ENCODE results near the gene SIRPA.

Gene SIRPA

DNA sequence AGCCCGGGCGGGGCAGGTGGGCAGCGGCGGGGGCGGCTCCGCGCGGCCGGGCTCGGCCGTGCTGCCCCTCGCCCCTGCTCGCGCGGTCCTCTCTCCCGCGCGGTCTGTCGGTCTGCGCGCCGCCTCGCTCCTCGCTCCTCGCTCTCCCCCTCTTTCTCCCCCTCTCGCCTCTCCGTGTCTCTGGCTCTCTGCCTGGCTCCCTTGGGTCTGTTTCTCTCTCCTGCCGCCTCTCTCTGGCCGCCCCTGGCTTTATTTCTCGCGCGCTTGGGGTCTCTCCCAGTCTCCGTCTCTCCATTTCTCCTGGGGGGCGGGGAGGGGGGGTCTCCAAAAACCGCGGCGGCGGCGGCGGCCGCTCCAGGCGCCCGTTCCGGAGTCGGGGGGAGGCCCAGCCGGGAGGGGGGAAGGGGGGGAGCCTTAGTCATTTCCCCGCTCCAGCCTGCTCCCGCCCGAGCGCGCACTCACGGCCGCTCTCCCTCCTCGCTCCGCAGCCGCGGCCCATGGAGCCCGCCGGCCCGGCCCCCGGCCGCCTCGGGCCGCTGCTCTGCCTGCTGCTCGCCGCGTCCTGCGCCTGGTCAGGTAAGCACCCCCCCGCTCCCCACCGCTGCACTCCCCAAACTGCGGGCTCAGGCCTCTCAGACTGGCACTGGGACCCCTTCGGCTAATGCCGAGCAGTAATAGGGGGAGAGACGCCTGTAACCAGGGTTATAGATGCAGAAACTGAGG is at the start of gene SIRPA:
Gene SIRPA, plus strand, starts transcription at position 457 of the 723 bp plus-strand sequence. Its CDS starts 41 bp downstream, at position 498.
- DNase-seq = no peak

DNA sequence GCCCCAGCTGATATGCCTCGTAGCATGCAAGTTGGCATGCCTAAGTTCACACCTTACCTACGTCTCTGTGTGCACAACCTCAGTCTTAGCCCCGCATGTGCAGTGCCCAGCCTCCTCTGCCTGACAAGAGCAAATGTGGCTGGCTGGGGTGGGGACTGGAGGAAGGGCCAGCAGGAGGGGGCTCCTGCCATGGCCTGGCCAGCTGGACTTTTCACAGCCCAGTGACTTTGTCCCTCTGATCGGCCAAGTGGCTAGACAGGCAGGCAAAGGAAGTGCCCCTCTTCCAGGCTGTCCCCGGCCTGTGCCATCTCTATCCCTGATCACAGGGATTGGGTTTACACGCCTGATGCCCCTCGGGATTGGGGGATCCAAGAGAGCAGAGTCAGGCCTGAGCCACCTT is 49.5 kb upstream of the SIRPA start:
- no peak for DNase-seq

DNA sequence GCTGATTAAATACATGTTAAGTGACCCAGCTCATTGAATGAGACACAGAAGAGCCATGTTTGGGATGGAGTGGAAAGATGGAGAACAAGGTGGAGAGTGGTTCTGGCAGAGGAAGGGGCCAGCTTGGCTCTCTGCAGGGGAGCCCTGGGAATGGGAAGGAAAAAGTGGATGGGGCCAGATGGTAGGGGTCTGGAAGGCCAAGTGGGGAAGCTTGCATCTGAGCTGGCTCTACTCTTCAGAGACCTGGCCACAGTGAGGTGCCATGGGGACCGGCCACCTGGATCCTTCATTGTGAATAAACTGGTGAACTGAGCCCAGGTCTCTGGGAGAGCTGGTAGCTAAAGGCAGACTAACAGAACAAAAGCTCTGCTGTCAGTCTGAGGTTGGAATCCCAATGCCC is 48.9 kb upstream of the SIRPA start:
- no peak for DNase-seq

- DNase-seq = no peak
Observed at GRCh38 chr20:1846876-1847275, 48.3 kb upstream of the SIRPA start.

GRCh38 chr20:1847780-1848179 is 47.4 kb upstream of the SIRPA start:
- no peak for DNase-seq

DNA sequence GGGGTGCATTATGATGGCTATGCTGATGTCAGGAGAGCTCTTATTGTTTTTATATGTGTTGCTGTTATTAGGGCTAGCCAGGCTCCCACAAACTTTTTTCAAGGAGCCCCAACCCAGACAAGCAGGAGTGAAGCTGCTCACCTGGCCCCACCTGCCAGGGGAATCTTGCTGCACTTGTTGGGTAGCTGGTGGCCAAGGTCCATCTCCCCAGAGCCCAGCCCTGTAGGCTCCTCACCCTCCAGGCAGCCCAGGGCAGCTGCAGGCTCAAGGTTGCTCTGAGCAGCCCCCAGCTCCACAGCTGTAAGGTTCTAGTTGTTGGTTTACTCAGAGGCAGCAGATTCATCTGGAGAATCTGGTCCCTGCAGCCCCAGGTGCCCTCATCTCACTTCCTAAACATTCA is 46.8 kb upstream of the SIRPA start:
- DNase-seq = no peak

DNA sequence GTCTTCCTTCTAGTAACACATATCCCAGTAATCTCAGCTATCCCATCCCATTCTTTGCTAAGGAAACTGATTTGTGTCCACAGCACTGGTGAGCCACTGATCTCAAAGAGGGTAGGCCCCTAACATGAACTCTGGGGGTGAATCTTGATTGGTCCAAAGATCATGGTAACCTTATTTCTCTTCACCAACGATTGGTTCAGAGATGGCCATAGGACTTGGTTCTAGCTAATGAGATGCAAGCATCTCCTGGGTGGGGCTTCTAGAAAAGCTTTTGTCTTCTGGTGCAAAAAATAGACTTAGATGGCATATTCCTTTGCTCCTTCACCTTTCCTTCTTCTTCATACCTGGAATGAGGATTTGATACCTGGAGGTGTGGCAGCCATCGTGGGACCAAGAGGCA is 43.8 kb upstream of the SIRPA start:
- no peak for DNase-seq

GRCh38 chr20:1853473-1853872 is 41.7 kb upstream of the SIRPA start:
- DNase-seq = no peak

GRCh38 chr20:1854246-1854645 is 41.0 kb upstream of the SIRPA start:
- DNase-seq = no peak

- DNase-seq = no peak
Observed at GRCh38 chr20:1855109-1855508, 40.1 kb upstream of the SIRPA start.

- DNase-seq = no peak
Observed at GRCh38 chr20:1855690-1856089, 39.5 kb upstream of the SIRPA start.

DNA sequence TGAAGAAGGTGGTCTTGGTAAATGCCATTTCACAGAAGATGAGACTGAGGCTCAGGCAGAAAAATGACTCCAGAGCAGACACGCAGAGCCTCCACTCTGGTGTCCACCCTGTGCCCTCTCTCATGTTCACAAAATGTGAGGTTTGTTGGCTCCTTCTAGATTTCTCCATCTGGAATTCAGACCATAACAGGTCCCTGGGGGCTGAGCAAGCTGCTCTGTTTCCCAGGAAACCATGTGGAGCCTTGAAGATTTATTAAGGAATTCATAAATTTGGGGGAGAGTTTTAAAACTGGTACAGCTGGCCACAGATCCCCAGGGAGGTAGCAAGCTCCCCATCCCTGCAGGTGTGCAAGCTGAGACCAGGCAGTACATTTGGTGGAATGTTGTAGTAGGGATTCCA is 38.8 kb upstream of the SIRPA start:
- DNase-seq = no peak

GRCh38 chr20:1857466-1857865 is 37.7 kb upstream of the SIRPA start:
- no peak for DNase-seq

DNA sequence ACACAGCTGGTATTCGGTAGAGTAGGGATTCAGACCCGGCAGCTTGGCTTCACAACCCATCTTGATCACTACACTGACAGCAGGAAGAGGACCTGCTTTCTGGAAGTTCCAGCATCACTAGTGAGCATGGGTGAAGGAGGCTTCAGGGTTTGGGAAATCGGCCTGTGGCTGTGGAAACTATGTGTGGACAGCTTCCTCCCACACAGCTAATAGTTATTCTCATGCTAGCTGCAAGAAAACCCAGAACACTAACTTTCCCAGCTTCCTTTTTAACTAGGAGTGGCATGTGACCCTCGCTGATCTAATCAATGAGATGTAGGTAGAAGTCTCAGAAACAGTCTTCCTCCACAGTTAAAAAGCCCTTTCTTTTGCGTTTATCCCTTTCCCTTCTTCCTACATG is 36.3 kb upstream of the SIRPA start:
- DNase-seq = no peak

DNA sequence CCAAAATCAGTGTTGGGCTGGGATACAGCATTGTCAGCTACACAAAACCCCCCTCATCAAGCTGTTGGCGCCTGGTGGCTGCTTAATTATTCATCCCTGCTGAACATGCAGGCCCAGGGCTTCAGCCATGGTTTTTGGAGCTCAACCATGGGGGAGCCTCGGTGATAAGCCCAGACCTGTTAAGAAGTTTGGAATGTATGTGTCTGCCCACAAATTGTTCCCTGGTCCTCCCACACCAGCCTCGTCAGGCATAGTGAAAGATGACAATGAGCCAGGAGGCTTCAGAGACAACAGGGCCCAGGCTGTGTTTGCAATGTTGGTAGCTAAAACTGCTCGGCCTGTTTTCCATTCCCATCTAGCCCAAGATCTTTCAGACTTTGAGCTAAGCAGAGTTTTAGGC is 34.8 kb upstream of the SIRPA start:
- no peak for DNase-seq

DNA sequence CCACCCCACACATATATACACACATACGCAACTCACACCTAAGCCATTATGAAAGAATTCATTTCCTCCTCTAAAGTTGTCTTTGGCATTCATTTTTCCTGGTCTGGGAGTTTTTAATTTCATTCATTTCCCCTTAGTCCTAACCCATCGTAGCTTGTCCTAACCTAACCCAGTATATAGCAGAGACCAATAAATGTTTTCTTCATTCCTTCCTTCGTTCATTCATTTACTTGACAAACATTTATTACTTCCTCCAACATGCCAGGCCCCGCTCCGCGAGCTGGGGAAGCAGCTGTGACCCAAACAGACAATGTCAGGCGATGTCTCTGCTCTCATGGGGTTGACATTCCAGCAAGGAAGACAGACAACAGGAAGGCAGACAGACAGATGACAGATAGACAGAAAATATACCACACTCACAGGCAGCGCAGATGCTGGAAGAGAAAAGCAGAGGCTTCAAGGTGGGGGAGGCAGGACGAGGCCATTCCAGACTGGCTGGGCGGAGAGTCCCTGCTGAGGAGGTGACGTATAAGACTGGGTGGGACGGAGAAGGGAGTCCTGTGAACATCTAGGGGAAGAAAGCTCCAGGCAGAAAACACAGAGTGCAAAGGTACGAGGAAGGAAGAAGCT is 33.7 kb upstream of the SIRPA start:
- DNase-seq = no peak

GRCh38 chr20:1861996-1862662 is 33.1 kb upstream of the SIRPA start:
- no peak for DNase-seq

DNA sequence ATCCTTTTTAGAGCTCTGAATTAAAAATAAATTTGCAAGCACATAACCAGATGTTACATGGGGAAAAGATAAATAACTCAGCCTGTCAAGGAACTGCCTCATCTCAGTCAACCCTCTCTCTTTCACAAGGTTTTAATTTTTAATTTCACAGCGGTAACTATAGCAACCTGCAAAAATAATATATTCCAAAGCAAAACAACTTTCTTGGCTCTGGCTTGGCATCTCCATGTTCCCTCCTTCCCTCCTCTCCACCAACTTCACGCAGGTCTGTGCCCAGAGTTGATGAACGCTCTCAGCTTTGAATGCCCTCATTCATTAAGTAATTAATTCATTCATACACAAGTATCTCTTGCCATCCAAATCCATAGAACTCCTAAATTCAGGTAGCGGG is 32.5 kb upstream of the SIRPA start:
- no peak for DNase-seq

GRCh38 chr20:1863296-1863695 is 31.9 kb upstream of the SIRPA start:
- DNase-seq = no peak

GRCh38 chr20:1866834-1867233 is 28.4 kb upstream of the SIRPA start:
- no peak for DNase-seq

DNA sequence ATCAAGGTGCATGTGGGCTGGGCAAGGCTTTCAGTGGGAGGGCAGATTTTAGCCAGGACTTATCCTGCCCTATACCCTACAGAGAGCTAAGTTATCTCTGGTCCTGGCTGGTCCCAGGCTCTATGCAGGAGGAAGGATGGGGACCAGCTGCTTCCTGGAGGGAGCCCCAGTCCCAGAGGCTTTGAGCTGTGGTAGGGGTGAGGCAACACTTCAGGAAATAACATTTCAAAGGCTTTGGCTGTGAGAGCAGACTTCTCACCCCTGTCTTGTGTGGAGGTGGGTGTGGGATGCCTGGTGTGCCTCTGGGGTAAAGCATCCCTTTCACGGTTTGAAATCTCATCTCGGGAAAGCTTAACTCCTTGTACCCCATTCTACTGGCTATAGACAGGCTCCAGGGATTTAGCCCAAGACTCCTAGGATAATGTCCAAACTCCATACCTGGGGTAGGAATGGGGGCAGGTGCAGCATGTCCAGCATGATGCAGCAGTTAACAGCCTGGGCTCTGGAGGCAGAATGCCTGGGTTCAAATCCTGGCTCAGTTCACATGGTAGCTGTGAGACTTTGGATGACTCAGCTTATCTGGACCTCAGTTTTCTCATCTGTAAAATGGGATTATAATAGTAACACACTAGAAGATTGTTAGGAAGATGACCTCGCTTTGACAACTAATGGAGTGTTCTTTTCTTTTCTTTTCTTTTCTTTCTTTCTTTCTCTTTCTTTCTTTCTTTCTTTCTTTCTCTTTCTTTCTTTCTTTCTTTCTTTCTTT is 27.5 kb upstream of the SIRPA start:
- no peak for DNase-seq

DNA sequence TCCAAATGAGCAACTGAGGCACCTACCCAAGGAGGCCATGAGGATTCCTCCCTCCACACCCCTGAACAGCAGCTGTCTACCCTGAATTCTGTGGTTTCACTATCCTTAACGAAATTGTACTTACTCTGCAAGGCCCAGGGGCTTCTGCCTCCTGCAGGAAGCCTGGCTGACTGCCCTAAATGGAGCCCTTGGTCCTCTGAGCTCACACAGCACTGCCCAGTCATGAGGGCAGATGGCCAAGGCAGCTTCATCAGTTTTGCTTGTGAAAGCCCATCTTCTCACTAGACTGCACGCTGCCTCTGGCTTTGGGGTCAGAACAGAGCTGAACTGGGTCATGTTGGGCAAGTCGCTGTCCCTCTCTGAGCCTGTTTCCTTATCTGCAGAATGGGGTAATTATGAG is 26.4 kb upstream of the SIRPA start:
- no peak for DNase-seq

GRCh38 chr20:1870323-1870722 is 24.9 kb upstream of the SIRPA start:
- no peak for DNase-seq
